IPS DF 4.7 (cell line): ENCODE measurements around the gene FAM227A.
A peak's percentile ranks its signal among the peaks of the same experiment; 100 is the strongest.
"Not testable (repeated sequence)": the region's sequence is repeated elsewhere in the genome, so short reads cannot be mapped to it uniquely, and the experiment has no call there.

Experiments used
- DNase-seq: peaks from one replicate; pipeline ENCODE4 v3.0.0-alpha.2; 2013; ENCODE audit warnings: low spot score; ENCODE audit errors: extremely low read depth

FAM227A gene

GRCh38 chr22:38611559-38611958 lies 44.6 kb downstream of the FAM227A start:
- DNase-seq = no peak

- DNase-seq = no peak
Observed at GRCh38 chr22:38610234-38610633, 46.0 kb downstream of the FAM227A start.

- DNase-seq = no peak
Observed at GRCh38 chr22:38608992-38609750, 47.0 kb downstream of the FAM227A start.

GRCh38 chr22:38607680-38608079 lies 48.5 kb downstream of the FAM227A start:
- DNase-seq = no peak

GRCh38 chr22:38602166-38602565 lies 54.0 kb downstream of the FAM227A start:
- DNase-seq = no peak

- DNase-seq = no peak
Observed at GRCh38 chr22:38601221-38601764, 54.9 kb downstream of the FAM227A start.

- no peak for DNase-seq
Observed at GRCh38 chr22:38599466-38599865, 56.7 kb downstream of the FAM227A start.

GRCh38 chr22:38582923-38583322 lies 73.3 kb downstream of the FAM227A start:
- DNase-seq = not testable (repeated sequence)

GRCh38 chr22:38578505-38578904 lies 77.7 kb downstream of the FAM227A start:
- no peak for DNase-seq

- no peak for DNase-seq
Observed at GRCh38 chr22:38572065-38572464, 84.1 kb downstream of the FAM227A start.

GRCh38 chr22:38570779-38571364 lies 85.3 kb downstream of the FAM227A start:
- DNase-seq = no peak

- peak; percentile 58 for DNase-seq
Observed at GRCh38 chr22:38569972-38570778, 86.0 kb downstream of the FAM227A start, which contains the start of gene DMC1. DMC1 (minus strand) TSS chr22:38570183; CDS start chr22:38568256, 1,927 bp downstream.

- no peak for DNase-seq
Observed at GRCh38 chr22:38569181-38569971, 86.8 kb downstream of the FAM227A start.

- no peak for DNase-seq
Observed at GRCh38 chr22:38567531-38568285, 88.5 kb downstream of the FAM227A start.

GRCh38 chr22:38566726-38567504 lies 89.3 kb downstream of the FAM227A start:
- DNase-seq = no peak

- DNase-seq = no peak
Observed at GRCh38 chr22:38565441-38565840, 90.8 kb downstream of the FAM227A start.

- no peak for DNase-seq
Observed at GRCh38 chr22:38564669-38565068, 91.5 kb downstream of the FAM227A start.

GRCh38 chr22:38554281-38554680 lies 101.9 kb downstream of the FAM227A start:
- DNase-seq = no peak

- DNase-seq = no peak
Observed at GRCh38 chr22:38549101-38549894, 106.9 kb downstream of the FAM227A start.
